ENCODE data around the gene SORCS2. TPM values are rescaled to one million over a fixed set of nuclear protein-coding genes. Genes with fewer than 3 reads are reported as not detected.

SORCS2 gene
- total RNA-seq, 1 experiment from 2014 or later, result not detected

- H3K27ac Mint-ChIP-seq (ENCODE audit: unreplicated experiment), result no peak overlapping the region
- H3K4me1 Mint-ChIP-seq (ENCODE audit: low read depth, unreplicated experiment), result no peaks in the 10 kb centered on the region
- DNase-seq, result no peak
- CTCF ChIA-PET, result no interaction called here
- TF ChIP-seq CTCF (IDR thresholded peaks at IDR 0.05; ENCODE audit: unreplicated experiment), result no peak
- no peaks in the 10 kb centered on the region for H3K9me3 Mint-ChIP-seq (ENCODE audit: low read depth, unreplicated experiment)
- H3K4me3 Mint-ChIP-seq (ENCODE audit: low read depth, unreplicated experiment), result no peak overlapping the region
- BruUV-seq (replicated peaks), result no TSS peak
- intact Hi-C loops (cut with micrococcal nuclease; ENCODE audit: unreplicated experiment), result no loop called here
- peaks cover 25% of the 10 kb centered on the region for H3K27me3 Mint-ChIP-seq (ENCODE audit: unreplicated experiment)
- H3K36me3 Mint-ChIP-seq (ENCODE audit: insufficient read depth, unreplicated experiment), result no peaks in the 10 kb centered on the region
Measured at GRCh38 chr4:7379719-7380118, 187.4 kb downstream of the SORCS2 start.

DNA sequence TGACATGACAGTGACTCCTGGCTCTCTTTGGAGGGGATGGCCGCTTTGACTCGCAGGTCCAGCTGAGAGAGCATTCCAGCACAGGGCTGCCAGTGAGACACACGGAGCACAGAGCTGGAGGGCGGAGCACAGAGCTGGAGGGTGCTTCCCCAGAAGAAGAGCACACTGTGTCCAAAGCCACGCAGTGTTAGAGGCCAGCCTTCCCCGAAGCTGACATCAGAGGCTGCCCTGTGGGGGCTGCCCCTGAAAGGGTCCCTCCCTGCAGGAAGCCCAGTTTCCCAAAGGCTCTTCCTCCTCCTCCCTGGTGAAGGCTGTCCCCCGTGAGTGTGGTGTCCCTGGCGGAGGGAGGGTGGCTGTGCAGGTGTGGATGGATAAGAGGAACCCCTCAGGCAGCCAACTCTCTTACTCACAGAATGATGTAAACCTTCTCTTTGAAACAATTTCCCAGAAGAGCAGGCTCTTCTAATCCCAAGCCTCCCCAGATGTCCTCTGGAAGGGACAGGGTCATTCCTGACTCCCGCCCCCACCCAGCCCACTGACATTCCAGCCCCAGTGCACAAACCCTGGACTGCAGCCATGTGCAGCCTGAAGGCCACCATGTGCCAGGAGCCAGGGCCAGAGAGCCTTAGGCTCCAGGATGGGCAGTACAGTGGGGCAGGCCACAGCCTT, 189.0 kb downstream of the SORCS2 start:
- no TSS peak for BruUV-seq (replicated peaks)
- no peak for DNase-seq
- CTCF ChIA-PET, result no interaction called here
- H3K27ac Mint-ChIP-seq (ENCODE audit: unreplicated experiment), result no peak overlapping the region
- no peak overlapping the region for H3K4me3 Mint-ChIP-seq (ENCODE audit: low read depth, unreplicated experiment)
- no peaks in the 10 kb centered on the region for H3K9me3 Mint-ChIP-seq (ENCODE audit: low read depth, unreplicated experiment)
- peaks cover 25% of the 10 kb centered on the region for H3K27me3 Mint-ChIP-seq (ENCODE audit: unreplicated experiment)
- TF ChIP-seq CTCF (IDR thresholded peaks at IDR 0.05; ENCODE audit: unreplicated experiment), result no peak
- intact Hi-C loops (cut with micrococcal nuclease; ENCODE audit: unreplicated experiment), result no loop called here
- H3K4me1 Mint-ChIP-seq (ENCODE audit: low read depth, unreplicated experiment), result no peaks in the 10 kb centered on the region
- no peaks in the 10 kb centered on the region for H3K36me3 Mint-ChIP-seq (ENCODE audit: insufficient read depth, unreplicated experiment)

- no peak for DNase-seq
- no peak overlapping the region for H3K4me3 Mint-ChIP-seq (ENCODE audit: low read depth, unreplicated experiment)
- intact Hi-C loops (cut with micrococcal nuclease; ENCODE audit: unreplicated experiment), result no loop called here
- H3K27ac Mint-ChIP-seq (ENCODE audit: unreplicated experiment), result no peak overlapping the region
- no peaks in the 10 kb centered on the region for H3K36me3 Mint-ChIP-seq (ENCODE audit: insufficient read depth, unreplicated experiment)
- CTCF ChIA-PET, result no interaction called here
- peaks cover 25% of the 10 kb centered on the region for H3K27me3 Mint-ChIP-seq (ENCODE audit: unreplicated experiment)
- BruUV-seq (replicated peaks), result no TSS peak
- no peak for TF ChIP-seq CTCF (IDR thresholded peaks at IDR 0.05; ENCODE audit: unreplicated experiment)
- H3K4me1 Mint-ChIP-seq (ENCODE audit: low read depth, unreplicated experiment), result no peaks in the 10 kb centered on the region
- no peaks in the 10 kb centered on the region for H3K9me3 Mint-ChIP-seq (ENCODE audit: low read depth, unreplicated experiment)
Measured at GRCh38 chr4:7381890-7382633, 189.7 kb downstream of the SORCS2 start.

DNA sequence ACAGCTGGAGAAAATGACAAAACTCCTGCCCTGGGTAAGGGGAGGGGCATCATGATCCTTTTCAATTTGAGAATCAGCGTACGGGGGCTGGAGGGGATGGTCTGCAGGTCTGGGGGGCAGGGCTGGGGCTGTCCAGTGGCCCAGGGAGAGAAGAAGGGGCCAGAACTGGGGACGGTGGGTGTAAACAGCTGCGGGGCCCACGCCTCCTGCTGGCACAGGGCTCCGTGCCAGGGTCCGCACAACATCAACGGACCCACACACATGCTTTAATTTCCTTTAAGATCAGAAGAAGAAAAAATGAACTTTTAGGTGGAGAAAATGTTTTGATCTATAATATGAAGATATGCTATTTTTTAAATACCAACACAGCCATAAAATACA, 190.3 kb downstream of the SORCS2 start:
- no TSS peak for BruUV-seq (replicated peaks)
- Mint-ChIP-seq H3K9me3 (ENCODE audit: low read depth, unreplicated experiment) (no peaks in the 10 kb centered on the region), H3K36me3 (ENCODE audit: insufficient read depth, unreplicated experiment) (no peaks in the 10 kb centered on the region), H3K4me3 (ENCODE audit: low read depth, unreplicated experiment) (no peak overlapping the region), H3K27me3 (ENCODE audit: unreplicated experiment) (peaks cover 25% of the 10 kb centered on the region), H3K27ac (ENCODE audit: unreplicated experiment) (no peak overlapping the region), H3K4me1 (ENCODE audit: low read depth, unreplicated experiment) (no peaks in the 10 kb centered on the region)
- no peak for DNase-seq
- no peak for TF ChIP-seq CTCF (IDR thresholded peaks at IDR 0.05; ENCODE audit: unreplicated experiment)
- intact Hi-C loops (cut with micrococcal nuclease; ENCODE audit: unreplicated experiment), result no loop called here
- CTCF ChIA-PET, result no interaction called here
